Adrenal gland (tissue), 12 donors: ENCODE data around the gene SLC25A31. TPM values are rescaled to one million over a fixed set of nuclear protein-coding genes. Genes with fewer than 3 reads are reported as not detected.

Source experiments
- DNase-seq, 7 donors: peaks; one replicate each; pipeline ENCODE4 v3.0.0-alpha.2; 2019 to 2020
- H3K27ac ChIP-seq, 5 donors: fragments of 200-600 bp; sonication (generic) in 4 of 5; 1 replicate in 3 of 5; 2 replicates in 2 of 5; pipeline versions ENCODE4 v1.5.1 to v1.8.0; 2016 to 2020; ENCODE audit warnings: mild to moderate bottlenecking in 1 of 5
- H3K27me3 ChIP-seq: fragments of 200-600 bp; 2 replicates; pipeline ENCODE4 v1.8.0; 2021
- H3K36me3 ChIP-seq, 2 donors: fragments of 200-600 bp; replicated peaks in 1 of 2; 1 replicate in 1 of 2; 2 replicates in 1 of 2; pipeline versions ENCODE4 v1.5.1 to v1.8.0; 2018 to 2022
- H3K4me1 ChIP-seq, 2 donors: fragments of 200-600 bp; replicated peaks in 1 of 2; 1 replicate in 1 of 2; 2 replicates in 1 of 2; pipeline versions ENCODE4 v1.5.1 to v1.8.0; 2018 to 2021
- H3K4me3 ChIP-seq, 4 donors: fragments of 200-600 bp; sonication (generic) in 3 of 4; one replicate each; pipeline ENCODE4 v1.5.1; 2016 to 2018
- H3K9me3 ChIP-seq, 3 donors: fragments of 200-600 bp; sonication (generic) in 1 of 3; replicated peaks in 1 of 3; 1 replicate in 2 of 3; 2 replicates in 1 of 3; pipeline versions ENCODE4 v1.5.1 to v1.8.0; 2016 to 2021
- POLR2A ChIP-seq, 2 donors: fragments of 450-650 bp; IDR thresholded peaks; one replicate each; pipeline ENCODE4 v1.6.1; 2017; ENCODE audit warnings: antibody characterized with exemption in 2 of 2, mild to moderate bottlenecking in 2 of 2, moderate library complexity in 1 of 2
- WGBS, 4 donors: extraction: QIAGEN DNeasy Blood & Tissue Kit in 2 of 4; methylation state at CpG; one replicate each; pipeline versions ENCODE4 v1.1.5 to v1.1.7; 2013 to 2017; 5-methylcytosine and 5-hydroxymethylcytosine counted together
- intact Hi-C, 2 donors: fragments of 100-400 bp; cut with DNase I; formaldehyde crosslinking; loops; one replicate each; pipeline versions ENCODE4 v1.14.1 to v1.15.0; 2022 to 2023
- polyA plus RNA-seq, 3 donors: library from polyadenylated mRNA; stranded (reverse); fragments of 200-250 nt in 2 of 3; fragments of 350-450 nt in 1 of 3; fragmentation: Illumina TruSeq in 1 of 3; extraction: RNeasy Lipid Tissue Mini Kit (QIAGEN cat#74804) in 1 of 3; gene quantifications; one replicate each; pipeline ENCODE4 v1.2.3, GENCODE V29; 2013 to 2014
- total RNA-seq, 9 donors: library from RNA; depleted of rRNA in 4 of 9; stranded (reverse); fragments of >200 nt in 4 of 9; fragments of 120-200 nt in 1 of 9; fragmentation: NEBNext Ultra II Directional in 1 of 9; extraction: Animal tissue kit (Norgen Biotek cat#: 25700) in 1 of 9; gene quantifications; one replicate each; pipeline versions ENCODE4 v1.1.0 to v1.2.4, GENCODE V29; 2013 to 2023
- TF ChIP-seq, protein P1 (sequence below), 6 experiments: fragments of 450-650 bp in 4 of 6; fragments of 200-600 bp in 2 of 6; sonication (generic) in 1 of 6; IDR thresholded peaks; 1 replicate in 5 of 6; 2 replicates in 1 of 6; pipeline versions ENCODE4 v1.5.1 to v1.8.0; 2016 to 2021; ENCODE audit warnings: antibody characterized with exemption in 6 of 6, mild to moderate bottlenecking in 2 of 6, moderate library complexity in 1 of 6
- donor health status: healthy with polysubstance abuse.
- donor health status: Bipolar disorder and iron deficiency.
- donor health status: DM: yes; HTN: yes; CAD: no.
- donor health status: DM: no; HTN: no; CAD: no.
- donor health status: DM: no; HTN: no; CAD: no.
- donor health status: DM: yes; HTN: yes; CAD: no.

Gene SLC25A31
- total and polyA plus RNA-seq, 12 donors = not detected

DNA sequence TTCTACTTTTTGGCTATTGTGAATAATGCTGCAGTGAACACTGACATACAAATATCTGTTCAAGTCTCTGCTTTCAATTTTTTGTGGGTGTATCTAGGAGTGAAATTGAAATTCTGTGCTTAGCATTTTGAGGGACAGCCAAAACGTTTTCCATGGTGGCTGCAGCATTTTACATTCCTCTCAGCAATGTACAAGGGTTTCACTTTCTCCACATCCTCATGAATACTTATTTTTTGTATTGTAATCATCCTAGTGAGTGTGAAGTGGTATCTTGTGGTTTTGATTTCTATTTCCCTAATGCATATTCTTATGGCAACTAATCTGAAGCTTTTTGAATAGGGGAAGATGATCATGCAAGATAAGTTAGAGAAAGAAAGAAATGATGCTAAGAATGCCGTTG, 92.2 kb downstream of the SLC25A31 start:
- Histone ChIP-seq H3K4me1 (no peaks in the 10 kb centered on the region), H3K9me3 (no peaks in the 10 kb centered on the region), H3K27ac (no peak overlapping the region), H3K4me3 (no peak overlapping the region), H3K27me3 (no peaks in the 10 kb centered on the region), H3K36me3 (no peaks in the 10 kb centered on the region)
- 58 to 69% (median 59%) methylated on average over 2 of the region's 2 CpGs for WGBS, 4 donors
- intact Hi-C loops = no loop called here
- TF ChIP-seq POLR2A (IDR thresholded peaks at IDR 0.05) = no peak
- TF ChIP-seq, protein P1, sequence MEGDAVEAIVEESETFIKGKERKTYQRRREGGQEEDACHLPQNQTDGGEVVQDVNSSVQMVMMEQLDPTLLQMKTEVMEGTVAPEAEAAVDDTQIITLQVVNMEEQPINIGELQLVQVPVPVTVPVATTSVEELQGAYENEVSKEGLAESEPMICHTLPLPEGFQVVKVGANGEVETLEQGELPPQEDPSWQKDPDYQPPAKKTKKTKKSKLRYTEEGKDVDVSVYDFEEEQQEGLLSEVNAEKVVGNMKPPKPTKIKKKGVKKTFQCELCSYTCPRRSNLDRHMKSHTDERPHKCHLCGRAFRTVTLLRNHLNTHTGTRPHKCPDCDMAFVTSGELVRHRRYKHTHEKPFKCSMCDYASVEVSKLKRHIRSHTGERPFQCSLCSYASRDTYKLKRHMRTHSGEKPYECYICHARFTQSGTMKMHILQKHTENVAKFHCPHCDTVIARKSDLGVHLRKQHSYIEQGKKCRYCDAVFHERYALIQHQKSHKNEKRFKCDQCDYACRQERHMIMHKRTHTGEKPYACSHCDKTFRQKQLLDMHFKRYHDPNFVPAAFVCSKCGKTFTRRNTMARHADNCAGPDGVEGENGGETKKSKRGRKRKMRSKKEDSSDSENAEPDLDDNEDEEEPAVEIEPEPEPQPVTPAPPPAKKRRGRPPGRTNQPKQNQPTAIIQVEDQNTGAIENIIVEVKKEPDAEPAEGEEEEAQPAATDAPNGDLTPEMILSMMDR (IDR thresholded peaks at IDR 0.05) = no peak
- DNase-seq = no peak

Other genes with a start within 250 kb of the SLC25A31 start
- gene INTU, start 97.4 kb upstream of the SLC25A31 start, total RNA-seq = 10 to 100 TPM in 1 of 9 donors, 1 to 10 TPM in 8; 2.5 to 12.5 (median 6.4) TPM
- gene INTU, start 97.4 kb upstream of the SLC25A31 start, polyA plus RNA-seq = 1 to 10 TPM; 3.3 to 5.4 (median 4.5) TPM
- gene HSPA4L, start 51.9 kb downstream of the SLC25A31 start, total RNA-seq = 10 to 100 TPM; 14.7 to 73.5 (median 22.9) TPM
- 10 to 100 TPM in 1 of 3 donors, 1 to 10 TPM in 2; 3.5 to 56.5 (median 3.8) TPM for gene HSPA4L, start 51.9 kb downstream of the SLC25A31 start, polyA plus RNA-seq
- 10 to 100 TPM in 1 of 9 donors, 1 to 10 TPM in 7, under 1 TPM in 1; 0.83 to 12.9 (median 2.6) TPM for gene PLK4, start 150.5 kb downstream of the SLC25A31 start, total RNA-seq
- gene PLK4, start 150.5 kb downstream of the SLC25A31 start, polyA plus RNA-seq = 1 to 10 TPM in 2 of 3 donors, under 1 TPM in 1; 0.64 to 2.9 (median 1.1) TPM
- 10 to 100 TPM in 8 of 9 donors, 1 to 10 TPM in 1; 2.6 to 74.6 (median 19.1) TPM for gene MFSD8, start 234.8 kb downstream of the SLC25A31 start, total RNA-seq
- 10 to 100 TPM; 19.8 to 26.1 (median 22.7) TPM for gene MFSD8, start 234.8 kb downstream of the SLC25A31 start, polyA plus RNA-seq
- gene ABHD18, start 235.0 kb downstream of the SLC25A31 start, total RNA-seq = 10 to 100 TPM in 4 of 9 donors, 1 to 10 TPM in 5; 4.7 to 25.6 (median 9.4) TPM
- gene ABHD18, start 235.0 kb downstream of the SLC25A31 start, polyA plus RNA-seq = 10 to 100 TPM in 1 of 3 donors, 1 to 10 TPM in 2; 5.1 to 11.2 (median 5.1) TPM